Measurements from ENCODE around the gene ZFYVE27.
A peak's percentile ranks its signal among the peaks of the same experiment; 100 is the strongest.

Gene ZFYVE27

GRCh38 chr10:97771055-97771891, 34.3 kb downstream of the ZFYVE27 start:
- no peak for DNase-seq

GRCh38 chr10:97771913-97772823, 35.2 kb downstream of the ZFYVE27 start, which contains the start of gene SFRP5:
SFRP5 (minus strand) TSS chr10:97771999; CDS start chr10:97771833, 166 bp downstream.
- DNase-seq: no peak

GRCh38 chr10:97773096-97773495, 36.2 kb downstream of the ZFYVE27 start:
- no peak for DNase-seq

GRCh38 chr10:97774811-97775294, 37.9 kb downstream of the ZFYVE27 start:
- no peak for DNase-seq

- DNase-seq: no peak
Measured at GRCh38 chr10:97777143-97777542, 40.2 kb downstream of the ZFYVE27 start.

GRCh38 chr10:97778452-97779302, 41.7 kb downstream of the ZFYVE27 start:
- DNase-seq: no peak

- DNase-seq: no peak
Measured at GRCh38 chr10:97779492-97779891, 42.6 kb downstream of the ZFYVE27 start.

- DNase-seq: no peak
Measured at GRCh38 chr10:97779975-97780374, 43.0 kb downstream of the ZFYVE27 start.

- no peak for DNase-seq
Measured at GRCh38 chr10:97780841-97781617, 44.1 kb downstream of the ZFYVE27 start.

- DNase-seq: no peak
Measured at GRCh38 chr10:97781618-97782331, 44.8 kb downstream of the ZFYVE27 start.

- DNase-seq: no peak
Measured at GRCh38 chr10:97782455-97783228, 45.7 kb downstream of the ZFYVE27 start.

- DNase-seq: no peak
Measured at GRCh38 chr10:97784200-97784810, 47.4 kb downstream of the ZFYVE27 start.

- no peak for DNase-seq
Measured at GRCh38 chr10:97785231-97785630, 48.3 kb downstream of the ZFYVE27 start.

GRCh38 chr10:97785731-97786130, 48.8 kb downstream of the ZFYVE27 start:
- no peak for DNase-seq

GRCh38 chr10:97788552-97789442, 51.9 kb downstream of the ZFYVE27 start:
- DNase-seq: no peak

- DNase-seq: no peak
Measured at GRCh38 chr10:97789770-97790397, 53.0 kb downstream of the ZFYVE27 start.

GRCh38 chr10:97791824-97792721, 55.1 kb downstream of the ZFYVE27 start:
- peak; percentile 48 for DNase-seq

Data from NCI-H2107 (cell line).